Liver (tissue), 9 donors: Measurements from ENCODE around the gene TM4SF5. TPM values are rescaled to one million over a fixed set of nuclear protein-coding genes. Genes with fewer than 3 reads are reported as not detected.
A peak's percentile ranks its signal among the peaks of the same experiment; 100 is the strongest.

Experiments
- DNase-seq: peaks from one replicate; pipeline ENCODE4 v3.0.0-alpha.2; 2017; ENCODE audit warnings: low spot score
- H3K27ac ChIP-seq, 2 donors: one replicate each; pipeline ENCODE4 v1.7.0; 2013; ENCODE audit warnings: inconsistent platforms in 2 of 2, low read length in 2 of 2, control low read depth in 1 of 2, low read depth in 1 of 2, mild to moderate bottlenecking in 1 of 2
- H3K27me3 ChIP-seq, 4 donors: one replicate each; pipeline versions ENCODE4 v1.6.1 to v1.7.0; 2013; ENCODE audit warnings: low read length in 3 of 4, inconsistent platforms in 1 of 4, mild to moderate bottlenecking in 1 of 4, moderate library complexity in 1 of 4; ENCODE audit not compliant: control insufficient read depth in 4 of 4, insufficient read depth in 4 of 4
- H3K36me3 ChIP-seq, 4 donors: one replicate each; pipeline versions ENCODE4 v1.6.1 to v1.7.0; 2013; ENCODE audit warnings: low read length in 3 of 4, mild to moderate bottlenecking in 3 of 4, low read depth in 1 of 4, moderate library complexity in 1 of 4; ENCODE audit not compliant: control insufficient read depth in 4 of 4, insufficient read depth in 3 of 4
- H3K4me1 ChIP-seq, 4 donors: one replicate each; pipeline versions ENCODE4 v1.6.1 to v1.7.0; 2013; ENCODE audit warnings: low read length in 3 of 4, mild to moderate bottlenecking in 3 of 4, moderate library complexity in 1 of 4; ENCODE audit not compliant: control insufficient read depth in 4 of 4, insufficient read depth in 4 of 4
- H3K4me3 ChIP-seq, 3 donors: one replicate each; pipeline versions ENCODE4 v1.6.1 to v1.7.0; 2013; ENCODE audit warnings: low read length in 3 of 3, control low read depth in 1 of 3, low read depth in 1 of 3, mild to moderate bottlenecking in 1 of 3
- H3K9ac ChIP-seq, 2 donors: one replicate each; pipeline ENCODE4 v1.7.0; 2013; ENCODE audit warnings: low read length in 2 of 2, mild to moderate bottlenecking in 2 of 2, moderate library complexity in 2 of 2, control low read depth in 1 of 2, low read depth in 1 of 2
- H3K9me3 ChIP-seq, 4 donors: one replicate each; pipeline versions ENCODE4 v1.6.1 to v1.7.0; 2013; ENCODE audit warnings: low read length in 3 of 4; ENCODE audit not compliant: control insufficient read depth in 4 of 4
- FOXA1 ChIP-seq: IDR thresholded peaks from 2 replicates; pipeline ENCODE4 v1.6.1; 2016; ENCODE audit warnings: antibody characterized with exemption
- FOXA2 ChIP-seq: IDR thresholded peaks from 2 replicates; pipeline ENCODE4 v1.6.1; 2016; ENCODE audit warnings: antibody characterized with exemption
- HNF4A ChIP-seq, 2 donors: conservative IDR thresholded peaks; 2 replicates each; pipeline ENCODE4 v1.6.1; 2016; ENCODE audit warnings: antibody characterized with exemption in 2 of 2, mild to moderate bottlenecking in 2 of 2
- HNF4G ChIP-seq: IDR thresholded peaks from 2 replicates; pipeline ENCODE4 v1.6.1; 2016; ENCODE audit warnings: antibody characterized with exemption
- NR2F2 ChIP-seq: IDR thresholded peaks from 2 replicates; pipeline ENCODE4 v1.6.1; 2016; ENCODE audit warnings: antibody characterized with exemption
- RAD21 ChIP-seq, 2 donors: IDR thresholded peaks; 2 replicates each; pipeline ENCODE4 v1.6.1; 2016; ENCODE audit warnings: antibody characterized with exemption in 2 of 2, mild to moderate bottlenecking in 2 of 2
- WGBS: extraction: QIAGEN DNeasy Blood & Tissue Kit; methylation state at CpG from one replicate; pipeline ENCODE4 v1.1.7; 2013; 5-methylcytosine and 5-hydroxymethylcytosine counted together
- polyA plus RNA-seq, 2 donors: library from polyadenylated mRNA; stranded (reverse) in 1 of 2; unstranded in 1 of 2; fragments of 200-250 nt in 1 of 2; fragments of >200 nt in 1 of 2; fragmentation: Nextera tagmentation in 1 of 2; extraction: Ambion mirVana in 1 of 2; gene quantifications; one replicate each; pipeline versions ENCODE4 v1.2.1 to v1.2.3, GENCODE V29; 2013 to 2015
- total RNA-seq, 2 donors: library from RNA; depleted of rRNA; stranded (reverse); fragments of >200 nt; gene quantifications; one replicate each; pipeline ENCODE4 v1.2.3, GENCODE V29; 2014
- TF ChIP-seq, protein P1 (sequence below): IDR thresholded peaks from 2 replicates; pipeline ENCODE4 v1.6.1; 2016; ENCODE audit warnings: antibody characterized with exemption, mild to moderate bottlenecking
- TF ChIP-seq, protein P2 (sequence below): IDR thresholded peaks from 2 replicates; pipeline ENCODE4 v1.6.1; 2016; ENCODE audit warnings: antibody characterized with exemption
- TF ChIP-seq, protein P3 (sequence below): IDR thresholded peaks from 2 replicates; pipeline ENCODE4 v1.6.1; 2016; ENCODE audit warnings: antibody characterized with exemption
- donor health status: healthy.
- donor health status: healthy.
- donor health status: healthy.
- donor health status: healthy.
- donor health status: healthy.

The TM4SF5 gene
- total and polyA plus RNA-seq, 4 donors, result 20.1 to 309 (median 115) TPM

DNA sequence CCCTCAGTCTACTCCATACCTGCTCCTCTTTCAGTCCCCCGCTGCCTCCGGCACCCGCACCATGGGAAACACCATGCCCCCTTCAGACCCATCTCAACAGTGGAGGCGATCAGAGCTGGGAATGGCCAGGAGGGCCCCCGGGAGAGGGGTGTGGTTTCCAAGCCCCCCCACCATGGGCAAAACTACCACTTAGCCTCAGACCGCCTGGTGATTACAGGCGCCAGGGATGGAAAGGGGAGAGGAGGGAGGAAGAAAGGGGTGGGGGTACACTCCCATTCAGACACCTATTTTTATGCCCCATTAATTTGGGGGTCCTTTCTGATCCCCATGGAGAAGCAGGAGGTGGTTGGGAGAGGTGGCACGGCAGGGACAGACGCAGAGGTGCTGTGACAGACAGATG is 30.5 kb downstream of the TM4SF5 start, which contains the start of gene C17orf114:
C17orf114 (minus strand) TSS at position 101 of the 400 bp plus-strand sequence.
- H3K27ac ChIP-seq, result no peak within 1 kb of the TSS
- no peak within 1 kb of the TSS for H3K9ac ChIP-seq
- WGBS, result 86% methylated on average over 9 of the region's 9 CpGs
- H3K9me3 ChIP-seq, result no peaks in the 10 kb centered on the region
- H3K4me3 ChIP-seq, result no peak within 1 kb of the TSS
- no peak for DNase-seq
- H3K27me3 ChIP-seq, result no peaks in the 10 kb centered on the region
- TF ChIP-seq RAD21 (IDR thresholded peaks at IDR 0.05) (no peak), FOXA1 (no peak)
- TF ChIP-seq, protein P1, sequence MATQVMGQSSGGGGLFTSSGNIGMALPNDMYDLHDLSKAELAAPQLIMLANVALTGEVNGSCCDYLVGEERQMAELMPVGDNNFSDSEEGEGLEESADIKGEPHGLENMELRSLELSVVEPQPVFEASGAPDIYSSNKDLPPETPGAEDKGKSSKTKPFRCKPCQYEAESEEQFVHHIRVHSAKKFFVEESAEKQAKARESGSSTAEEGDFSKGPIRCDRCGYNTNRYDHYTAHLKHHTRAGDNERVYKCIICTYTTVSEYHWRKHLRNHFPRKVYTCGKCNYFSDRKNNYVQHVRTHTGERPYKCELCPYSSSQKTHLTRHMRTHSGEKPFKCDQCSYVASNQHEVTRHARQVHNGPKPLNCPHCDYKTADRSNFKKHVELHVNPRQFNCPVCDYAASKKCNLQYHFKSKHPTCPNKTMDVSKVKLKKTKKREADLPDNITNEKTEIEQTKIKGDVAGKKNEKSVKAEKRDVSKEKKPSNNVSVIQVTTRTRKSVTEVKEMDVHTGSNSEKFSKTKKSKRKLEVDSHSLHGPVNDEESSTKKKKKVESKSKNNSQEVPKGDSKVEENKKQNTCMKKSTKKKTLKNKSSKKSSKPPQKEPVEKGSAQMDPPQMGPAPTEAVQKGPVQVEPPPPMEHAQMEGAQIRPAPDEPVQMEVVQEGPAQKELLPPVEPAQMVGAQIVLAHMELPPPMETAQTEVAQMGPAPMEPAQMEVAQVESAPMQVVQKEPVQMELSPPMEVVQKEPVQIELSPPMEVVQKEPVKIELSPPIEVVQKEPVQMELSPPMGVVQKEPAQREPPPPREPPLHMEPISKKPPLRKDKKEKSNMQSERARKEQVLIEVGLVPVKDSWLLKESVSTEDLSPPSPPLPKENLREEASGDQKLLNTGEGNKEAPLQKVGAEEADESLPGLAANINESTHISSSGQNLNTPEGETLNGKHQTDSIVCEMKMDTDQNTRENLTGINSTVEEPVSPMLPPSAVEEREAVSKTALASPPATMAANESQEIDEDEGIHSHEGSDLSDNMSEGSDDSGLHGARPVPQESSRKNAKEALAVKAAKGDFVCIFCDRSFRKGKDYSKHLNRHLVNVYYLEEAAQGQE, result no peak
- peaks cover 6 to 19% (median 16%) of the 10 kb centered on the region in 4 donors for H3K36me3 ChIP-seq
- H3K4me1 ChIP-seq, result peaks cover under 1 to 11% (median 8%) of the 10 kb centered on the region in 4 donors

DNA sequence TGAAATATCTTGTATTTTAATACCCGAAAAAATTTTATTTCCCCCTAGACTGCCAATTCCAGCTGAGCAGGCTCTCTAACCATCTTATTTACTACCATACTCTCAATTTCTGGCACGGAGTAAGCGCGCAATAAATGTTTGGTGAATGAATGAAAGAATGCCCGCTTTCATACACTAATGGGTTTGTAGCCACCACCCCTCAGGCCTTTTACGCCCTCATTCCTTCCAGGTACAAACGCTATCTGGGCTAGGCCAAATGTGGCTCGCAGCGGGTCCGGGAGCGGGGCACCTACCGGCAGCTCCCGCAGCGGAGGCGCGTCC is 34.7 kb downstream of the TM4SF5 start:
- no peaks in the 10 kb centered on the region for H3K9me3 ChIP-seq
- no peaks in the 10 kb centered on the region for H3K27me3 ChIP-seq
- H3K4me1 ChIP-seq, result peaks cover 10 to 24% (median 17%) of the 10 kb centered on the region in 4 donors
- 2% methylated on average over 16 of the region's 16 CpGs for WGBS
- H3K36me3 ChIP-seq, result peaks cover 0 to 5% (median 1%) of the 10 kb centered on the region in 4 donors
- H3K27ac ChIP-seq, result no peak overlapping the region
- TF ChIP-seq, protein P2, sequence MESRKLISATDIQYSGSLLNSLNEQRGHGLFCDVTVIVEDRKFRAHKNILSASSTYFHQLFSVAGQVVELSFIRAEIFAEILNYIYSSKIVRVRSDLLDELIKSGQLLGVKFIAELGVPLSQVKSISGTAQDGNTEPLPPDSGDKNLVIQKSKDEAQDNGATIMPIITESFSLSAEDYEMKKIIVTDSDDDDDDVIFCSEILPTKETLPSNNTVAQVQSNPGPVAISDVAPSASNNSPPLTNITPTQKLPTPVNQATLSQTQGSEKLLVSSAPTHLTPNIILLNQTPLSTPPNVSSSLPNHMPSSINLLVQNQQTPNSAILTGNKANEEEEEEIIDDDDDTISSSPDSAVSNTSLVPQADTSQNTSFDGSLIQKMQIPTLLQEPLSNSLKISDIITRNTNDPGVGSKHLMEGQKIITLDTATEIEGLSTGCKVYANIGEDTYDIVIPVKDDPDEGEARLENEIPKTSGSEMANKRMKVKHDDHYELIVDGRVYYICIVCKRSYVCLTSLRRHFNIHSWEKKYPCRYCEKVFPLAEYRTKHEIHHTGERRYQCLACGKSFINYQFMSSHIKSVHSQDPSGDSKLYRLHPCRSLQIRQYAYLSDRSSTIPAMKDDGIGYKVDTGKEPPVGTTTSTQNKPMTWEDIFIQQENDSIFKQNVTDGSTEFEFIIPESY, result no peak
- TF ChIP-seq FOXA1 (no peak), NR2F2 (no peak), HNF4G (no peak), RAD21 (IDR thresholded peaks at IDR 0.05) (no peak), HNF4A (conservative IDR thresholded peaks at IDR 0.05) (no peak), FOXA2 (no peak)
- TF ChIP-seq, protein P3, sequence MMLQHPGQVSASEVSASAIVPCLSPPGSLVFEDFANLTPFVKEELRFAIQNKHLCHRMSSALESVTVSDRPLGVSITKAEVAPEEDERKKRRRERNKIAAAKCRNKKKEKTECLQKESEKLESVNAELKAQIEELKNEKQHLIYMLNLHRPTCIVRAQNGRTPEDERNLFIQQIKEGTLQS, result no peak
- TF ChIP-seq, protein P1, result no peak
- no peak for DNase-seq
- H3K9ac ChIP-seq, result peak overlapping the region; percentile 10 to 54
- H3K4me3 ChIP-seq, result peak overlapping the region; percentile 67 to 87 (median 69)
